Heart right ventricle (tissue), 16 donors: Measurements from ENCODE around the gene ZNF782. TPM values are rescaled to one million over a fixed set of nuclear protein-coding genes. Genes with fewer than 3 reads are reported as not detected.
A peak's percentile ranks its signal among the peaks of the same experiment; 100 is the strongest.

ENCODE experiments used
- ATAC-seq, 8 donors: fragments of 200-7000 bp; cut with Tn5 transposase; one replicate each; pipeline ENCODE4 v1.9.1; 2020; ENCODE audit warnings: mild to moderate bottlenecking in 8 of 8, moderate library complexity in 8 of 8, moderate number of reproducible peaks in 1 of 8
- DNase-seq, 2 donors: peaks; one replicate each; pipeline ENCODE4 v3.0.0-alpha.2; 2020
- H3K27ac ChIP-seq, 10 donors: fragments of 200-600 bp; sonication (generic) in 2 of 10; one replicate each; pipeline versions ENCODE4 v1.5.0 to v1.8.0; 2020 to 2022; ENCODE audit warnings: mild to moderate bottlenecking in 3 of 10
- H3K27me3 ChIP-seq, 7 donors: fragments of 200-600 bp; one replicate each; pipeline ENCODE4 v1.8.0; 2021 to 2022; ENCODE audit warnings: mild to moderate bottlenecking in 2 of 7
- H3K36me3 ChIP-seq, 9 donors: fragments of 200-600 bp; sonication (generic) in 1 of 9; one replicate each; pipeline versions ENCODE4 v1.5.0 to v1.8.0; 2020 to 2022; ENCODE audit warnings: mild to moderate bottlenecking in 2 of 9
- H3K4me1 ChIP-seq, 9 donors: fragments of 200-600 bp; sonication (generic) in 1 of 9; one replicate each; pipeline versions ENCODE4 v1.5.0 to v1.8.0; 2020 to 2022; ENCODE audit warnings: mild to moderate bottlenecking in 4 of 9
- H3K4me3 ChIP-seq, 10 donors: fragments of 200-600 bp; sonication (generic) in 2 of 10; one replicate each; pipeline versions ENCODE4 v1.5.0 to v1.8.0; 2020 to 2022; ENCODE audit warnings: mild to moderate bottlenecking in 7 of 10, moderate library complexity in 2 of 10
- H3K9me3 ChIP-seq, 11 donors: fragments of 200-600 bp in 10 of 11; sonication (generic) in 2 of 11; one replicate each; pipeline versions ENCODE4 v1.5.0 to v1.8.0; 2013 to 2022; ENCODE audit warnings: mild to moderate bottlenecking in 2 of 11, control low read depth in 1 of 11, moderate library complexity in 1 of 11
- WGBS, 2 donors: extraction: QIAGEN DNeasy Blood & Tissue Kit; methylation state at CpG; one replicate each; pipeline ENCODE4 v1.1.7; 2013; ENCODE audit warnings: inconsistent platforms in 1 of 2; 5-methylcytosine and 5-hydroxymethylcytosine counted together
- intact Hi-C, 10 donors: fragments of 100-400 bp; cut with DNase I; formaldehyde crosslinking; loops; one replicate each; pipeline versions ENCODE4 v1.11.1 to v1.14.2; 2022
- polyA plus RNA-seq, 2 donors: library from polyadenylated mRNA; stranded (reverse); fragments of 200-250 nt; gene quantifications; one replicate each; pipeline ENCODE4 v1.2.3, GENCODE V29; 2013
- total RNA-seq, 10 donors: library from RNA; stranded (reverse); fragmentation: NEBNext Ultra II Directional in 3 of 10; extraction: Animal tissue kit (Norgen Biotek cat#: 25700) in 3 of 10; gene quantifications; one replicate each; pipeline versions ENCODE4 v1.2.1 to v1.2.4, GENCODE V29; 2021 to 2023
- TF ChIP-seq, protein P1 (sequence below), 9 donors: fragments of 200-600 bp; sonication (generic) in 2 of 9; IDR thresholded peaks; one replicate each; pipeline versions ENCODE4 v1.5.0 to v1.8.0; 2021 to 2022; ENCODE audit warnings: antibody characterized with exemption in 9 of 9, mild to moderate bottlenecking in 5 of 9, moderate library complexity in 1 of 9
- donor health status: Arrhythmogenic right ventricular cardiomyopathy.
- donor health status: ischemic (EF 13 %, LVEDD 7.1; RV severe dilation, severe dysfunction).
- donor health status: healthy with polysubstance abuse.
- donor health status: DM: no; HTN: yes; CAD: no.
- donor health status: DM: no; HTN: no; CAD: no.
- donor health status: ischemic (EF 25% LVEDD 6.9; RV normal size, moderate dysfunction).
- donor health status: ischemic (EF 25% LVEDD 5.7; RV mildly dilated, moderate dysfunction).
- donor health status: healthy.
- donor health status: DM: yes; HTN: yes; CAD: no.
- donor health status: Ischemic cardiomyopathy.
- donor health status: ischemic (EF 35%, LVEDD 5.7; RV mildly dilated, moderate dysfunction).
- donor health status: nonischemic (EF 11% LVEDD 7.7; RV severe dilation, severe dysfunction).
- donor health status: DM: yes; HTN: yes; CAD: no.
- donor health status: PGD.
- donor health status: ischemic (EF 29% LVEDD 5.4; RV normal size, mild dysfunction).
- donor health status: nonischemic (EF 23%, LVEDD 6.1; RV moderate dilation, normal function).

Gene ZNF782
- total and polyA plus RNA-seq, 12 donors: 0.64 to 4.8 (median 2.9) TPM

DNA sequence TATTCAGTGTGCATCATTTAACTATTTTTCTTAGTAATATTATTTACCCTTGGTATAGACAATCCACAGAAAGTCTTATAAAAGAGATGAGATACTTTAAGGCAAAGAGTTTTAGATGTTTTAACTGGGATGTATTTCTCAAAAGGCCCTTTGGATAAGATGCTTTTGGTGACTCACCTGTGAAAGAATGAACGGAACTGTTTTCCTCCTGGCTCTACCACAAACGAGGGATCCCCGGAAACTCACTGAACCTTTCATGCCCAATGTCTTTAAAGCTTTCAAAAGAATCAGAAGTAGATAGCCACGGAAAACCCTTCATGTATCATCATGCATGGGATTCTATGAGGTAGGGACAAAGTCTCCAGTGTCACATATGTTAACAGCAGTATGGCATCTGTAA lies 1.6 kb downstream of the ZNF782 start:
- no peak for ATAC-seq
- Histone ChIP-seq H3K27ac (no peak overlapping the region), H3K4me3 (peak overlapping the region in 2 of 10 donors; percentile 79 to 90), H3K36me3 (no peaks in the 10 kb centered on the region), H3K27me3 (no peaks in the 10 kb centered on the region), H3K4me1 (peaks cover 4 to 33% (median 21%) of the 10 kb centered on the region in 9 donors), H3K9me3 (peaks cover 0 to 19% (median 0%) of the 10 kb centered on the region in 11 donors)
- intact Hi-C loops: loop anchor here in 5 of 10 donors (10.0 kb wide), 4 partner anchors 252 to 772 kb away; no protein-coding TSS in a partner anchor
- WGBS, 2 donors: 87 to 90% methylated on average over 4 of the region's 4 CpGs
- TF ChIP-seq, protein P1, sequence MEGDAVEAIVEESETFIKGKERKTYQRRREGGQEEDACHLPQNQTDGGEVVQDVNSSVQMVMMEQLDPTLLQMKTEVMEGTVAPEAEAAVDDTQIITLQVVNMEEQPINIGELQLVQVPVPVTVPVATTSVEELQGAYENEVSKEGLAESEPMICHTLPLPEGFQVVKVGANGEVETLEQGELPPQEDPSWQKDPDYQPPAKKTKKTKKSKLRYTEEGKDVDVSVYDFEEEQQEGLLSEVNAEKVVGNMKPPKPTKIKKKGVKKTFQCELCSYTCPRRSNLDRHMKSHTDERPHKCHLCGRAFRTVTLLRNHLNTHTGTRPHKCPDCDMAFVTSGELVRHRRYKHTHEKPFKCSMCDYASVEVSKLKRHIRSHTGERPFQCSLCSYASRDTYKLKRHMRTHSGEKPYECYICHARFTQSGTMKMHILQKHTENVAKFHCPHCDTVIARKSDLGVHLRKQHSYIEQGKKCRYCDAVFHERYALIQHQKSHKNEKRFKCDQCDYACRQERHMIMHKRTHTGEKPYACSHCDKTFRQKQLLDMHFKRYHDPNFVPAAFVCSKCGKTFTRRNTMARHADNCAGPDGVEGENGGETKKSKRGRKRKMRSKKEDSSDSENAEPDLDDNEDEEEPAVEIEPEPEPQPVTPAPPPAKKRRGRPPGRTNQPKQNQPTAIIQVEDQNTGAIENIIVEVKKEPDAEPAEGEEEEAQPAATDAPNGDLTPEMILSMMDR (IDR thresholded peaks at IDR 0.05): no peak
- no peak for DNase-seq

DNA sequence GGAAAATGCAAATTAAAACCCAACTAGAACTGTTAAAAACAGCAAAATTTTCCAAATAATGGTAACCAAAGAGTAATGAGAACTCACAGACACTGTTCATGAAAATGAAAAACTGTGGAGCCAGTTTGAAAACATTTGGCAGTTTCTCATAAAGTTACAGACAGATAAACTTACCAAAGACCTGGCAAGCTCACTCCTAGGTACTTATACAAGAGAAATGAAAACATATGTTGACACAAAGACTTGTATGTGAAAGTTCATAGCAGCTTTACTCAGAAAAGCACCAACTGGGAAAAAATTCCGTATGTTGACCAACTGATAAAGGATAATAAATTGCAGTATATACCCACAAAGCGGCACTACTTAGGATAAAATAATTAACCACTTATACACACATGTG lies 10.3 kb downstream of the ZNF782 start:
- TF ChIP-seq, protein P1 (IDR thresholded peaks at IDR 0.05): no peak
- Histone ChIP-seq H3K4me3 (no peak overlapping the region), H3K9me3 (peaks cover 0 to 72% (median 3%) of the 10 kb centered on the region in 11 donors), H3K4me1 (no peaks in the 10 kb centered on the region), H3K27ac (no peak overlapping the region), H3K27me3 (no peaks in the 10 kb centered on the region), H3K36me3 (peaks cover 0 to 43% (median 0%) of the 10 kb centered on the region in 9 donors)
- WGBS, 2 donors: 65 to 90% methylated on average over 2 of the region's 2 CpGs
- intact Hi-C loops: no loop called here
- ATAC-seq (no peak), DNase-seq (no peak)

DNA sequence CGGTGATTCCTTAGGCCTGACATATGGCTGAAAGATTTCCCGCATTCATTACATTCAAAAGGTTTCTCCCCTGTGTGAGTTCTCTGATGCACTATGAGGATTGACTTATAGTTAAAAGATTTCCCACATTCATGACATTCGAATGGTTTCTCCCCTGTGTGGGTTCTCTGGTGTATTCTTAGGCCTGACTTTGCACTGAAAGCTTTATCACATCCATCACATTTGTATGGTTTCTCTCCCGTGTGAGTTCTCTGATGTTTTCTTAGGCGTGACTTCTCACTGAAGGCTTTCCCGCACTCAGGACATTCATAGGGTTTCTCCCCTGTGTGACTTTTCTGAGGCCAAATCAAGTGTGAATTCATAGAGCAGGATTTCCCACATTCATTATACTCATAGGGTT lies 35.8 kb downstream of the ZNF782 start:
- no peak overlapping the region for H3K27ac ChIP-seq
- H3K36me3 ChIP-seq: peaks cover 0 to 92% (median 78%) of the 10 kb centered on the region in 9 donors
- ATAC-seq (no peak), DNase-seq (no peak)
- H3K4me1 ChIP-seq: no peaks in the 10 kb centered on the region
- no peaks in the 10 kb centered on the region for H3K27me3 ChIP-seq
- H3K4me3 ChIP-seq: no peak overlapping the region
- intact Hi-C loops: loop anchor here in 1 of 10 donors (10.0 kb wide), 1 partner anchor 54 kb away; no protein-coding TSS in a partner anchor
- TF ChIP-seq, protein P1 (IDR thresholded peaks at IDR 0.05): no peak
- H3K9me3 ChIP-seq: peaks cover 4 to 100% (median 100%) of the 10 kb centered on the region in 11 donors
- 97% methylated on average over 6 of the region's 6 CpGs for WGBS, 2 donors

DNA sequence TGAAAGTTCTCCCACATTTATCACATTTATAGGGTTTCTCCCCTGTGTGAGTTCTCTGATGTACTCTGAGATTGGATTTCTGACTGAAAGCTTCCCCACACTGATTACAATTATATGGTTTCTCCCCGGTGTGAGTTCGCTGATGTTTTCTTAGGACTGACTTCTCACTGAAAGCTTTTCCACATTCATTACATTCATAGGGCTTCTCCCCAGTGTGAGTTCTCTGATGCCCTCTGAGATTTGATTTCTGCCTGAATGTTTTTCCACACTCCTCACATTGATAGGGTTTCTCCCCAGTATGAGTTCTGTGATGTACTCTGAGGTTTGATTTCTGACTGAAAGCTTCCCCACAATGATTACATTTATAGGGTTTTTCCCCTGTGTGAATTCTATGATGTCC lies 36.3 kb downstream of the ZNF782 start:
- no peak for DNase-seq
- Histone ChIP-seq H3K36me3 (peaks cover 0 to 87% (median 72%) of the 10 kb centered on the region in 9 donors), H3K9me3 (peaks cover 4 to 100% (median 100%) of the 10 kb centered on the region in 11 donors), H3K4me1 (no peaks in the 10 kb centered on the region), H3K27me3 (no peaks in the 10 kb centered on the region), H3K27ac (no peak overlapping the region), H3K4me3 (no peak overlapping the region)
- ATAC-seq: no peak
- intact Hi-C loops: loop anchor here in 1 of 10 donors (10.0 kb wide), 1 partner anchor 53 kb away; no protein-coding TSS in a partner anchor
- TF ChIP-seq, protein P1 (IDR thresholded peaks at IDR 0.05): no peak
- WGBS, 2 donors: 99 to 100% methylated on average over 2 of the region's 2 CpGs
